ENCODE data around the gene PCDHGA5. TPM values are rescaled to one million over a fixed set of nuclear protein-coding genes. Genes with fewer than 3 reads are reported as not detected.
"Not testable (repeated sequence)": the region's sequence is repeated elsewhere in the genome, so short reads cannot be mapped to it uniquely, and the experiment has no call there.

PCDHGA5 gene
- total RNA-seq, 1 donor from 2014 or later = 8.6 TPM

GRCh38 chr5:141373673-141374317 lies 9.8 kb downstream of the PCDHGA5 start, which contains the start of gene PCDHGA6:
PCDHGA6 (plus strand) TSS chr5:141373891; CDS start chr5:141374084, 193 bp downstream.
- DNase-seq (ENCODE audit: extremely low spot score in 2 of 2) = no peak
- intact Hi-C loops (cut with DNase I) = no loop called here
- Histone ChIP-seq H3K9me3 (peaks cover 87% of the 10 kb centered on the region), H3K27ac (no peak within 1 kb of the TSS), H3K36me3 (peaks cover 0 to 15% of the 10 kb centered on the region in 2 donors), H3K4me1 (no peaks in the 10 kb centered on the region), H3K4me3 (peak within 1 kb of the TSS; percentile 1 to 26), H3K27me3 (no peaks in the 10 kb centered on the region)
- no peak for TF ChIP-seq POLR2A (IDR thresholded peaks at IDR 0.05)
- TF ChIP-seq, protein P1, sequence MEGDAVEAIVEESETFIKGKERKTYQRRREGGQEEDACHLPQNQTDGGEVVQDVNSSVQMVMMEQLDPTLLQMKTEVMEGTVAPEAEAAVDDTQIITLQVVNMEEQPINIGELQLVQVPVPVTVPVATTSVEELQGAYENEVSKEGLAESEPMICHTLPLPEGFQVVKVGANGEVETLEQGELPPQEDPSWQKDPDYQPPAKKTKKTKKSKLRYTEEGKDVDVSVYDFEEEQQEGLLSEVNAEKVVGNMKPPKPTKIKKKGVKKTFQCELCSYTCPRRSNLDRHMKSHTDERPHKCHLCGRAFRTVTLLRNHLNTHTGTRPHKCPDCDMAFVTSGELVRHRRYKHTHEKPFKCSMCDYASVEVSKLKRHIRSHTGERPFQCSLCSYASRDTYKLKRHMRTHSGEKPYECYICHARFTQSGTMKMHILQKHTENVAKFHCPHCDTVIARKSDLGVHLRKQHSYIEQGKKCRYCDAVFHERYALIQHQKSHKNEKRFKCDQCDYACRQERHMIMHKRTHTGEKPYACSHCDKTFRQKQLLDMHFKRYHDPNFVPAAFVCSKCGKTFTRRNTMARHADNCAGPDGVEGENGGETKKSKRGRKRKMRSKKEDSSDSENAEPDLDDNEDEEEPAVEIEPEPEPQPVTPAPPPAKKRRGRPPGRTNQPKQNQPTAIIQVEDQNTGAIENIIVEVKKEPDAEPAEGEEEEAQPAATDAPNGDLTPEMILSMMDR (IDR thresholded peaks at IDR 0.05) = peak in 1 of 3 experiments; percentile 8
- peak in 1 of 2 donors; percentile 15 for TF ChIP-seq POLR2AphosphoS5 (IDR thresholded peaks at IDR 0.05; ENCODE audit: insufficient read depth in 1 of 2, low read depth in 1 of 2)

GRCh38 chr5:141374627-141375026 lies 10.7 kb downstream of the PCDHGA5 start:
- intact Hi-C loops (cut with DNase I) = no loop called here
- Histone ChIP-seq H3K9me3 (peaks cover 89% of the 10 kb centered on the region), H3K27ac (no peak overlapping the region), H3K36me3 (peaks cover 0 to 15% of the 10 kb centered on the region in 2 donors), H3K4me1 (no peaks in the 10 kb centered on the region), H3K4me3 (peak overlapping the region in 1 of 2 donors; percentile 1), H3K27me3 (no peaks in the 10 kb centered on the region)
- TF ChIP-seq POLR2A (IDR thresholded peaks at IDR 0.05) (no peak), POLR2AphosphoS5 (IDR thresholded peaks at IDR 0.05; ENCODE audit: insufficient read depth in 1 of 2, low read depth in 1 of 2) (no peak)
- TF ChIP-seq, protein P1 (IDR thresholded peaks at IDR 0.05) = no peak
- DNase-seq (ENCODE audit: extremely low spot score in 2 of 2) = no peak

DNA sequence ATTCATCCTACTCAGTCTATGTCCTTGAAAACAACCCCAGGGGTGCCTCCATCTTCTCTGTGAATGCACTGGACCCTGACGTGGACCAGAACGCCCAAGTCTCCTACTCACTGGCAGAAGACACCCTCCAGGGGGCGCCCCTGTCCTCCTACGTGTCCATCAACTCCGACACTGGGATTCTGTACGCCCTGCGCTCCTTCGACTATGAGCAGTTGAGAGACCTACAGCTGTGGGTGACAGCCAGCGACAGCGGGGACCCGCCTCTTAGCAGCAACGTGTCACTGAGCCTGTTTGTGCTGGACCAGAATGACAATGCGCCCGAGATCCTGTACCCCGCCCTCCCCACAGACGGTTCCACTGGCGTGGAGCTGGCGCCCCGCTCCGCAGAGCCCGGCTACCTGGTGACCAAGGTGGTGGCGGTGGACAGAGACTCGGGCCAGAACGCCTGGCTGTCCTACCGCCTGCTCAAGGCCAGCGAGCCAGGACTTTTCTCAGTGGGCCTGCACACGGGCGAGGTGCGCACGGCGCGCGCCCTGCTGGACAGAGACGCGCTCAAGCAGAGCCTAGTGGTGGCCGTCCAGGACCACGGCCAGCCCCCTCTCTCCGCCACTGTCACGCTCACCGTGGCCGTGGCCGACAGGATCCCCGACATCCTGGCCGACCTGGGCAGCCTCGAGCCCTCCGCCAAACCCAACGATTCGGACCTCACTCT lies 11.6 kb downstream of the PCDHGA5 start:
- DNase-seq (ENCODE audit: extremely low spot score in 2 of 2); H3K27me3 ChIP-seq; H3K4me3 ChIP-seq; H3K27ac ChIP-seq; H3K4me1 ChIP-seq; intact Hi-C loops (cut with DNase I): not testable (repeated sequence)
- peaks cover 0 to 12% of the 10 kb centered on the region in 2 donors for H3K36me3 ChIP-seq
- H3K9me3 ChIP-seq = peaks cover 81% of the 10 kb centered on the region

DNA sequence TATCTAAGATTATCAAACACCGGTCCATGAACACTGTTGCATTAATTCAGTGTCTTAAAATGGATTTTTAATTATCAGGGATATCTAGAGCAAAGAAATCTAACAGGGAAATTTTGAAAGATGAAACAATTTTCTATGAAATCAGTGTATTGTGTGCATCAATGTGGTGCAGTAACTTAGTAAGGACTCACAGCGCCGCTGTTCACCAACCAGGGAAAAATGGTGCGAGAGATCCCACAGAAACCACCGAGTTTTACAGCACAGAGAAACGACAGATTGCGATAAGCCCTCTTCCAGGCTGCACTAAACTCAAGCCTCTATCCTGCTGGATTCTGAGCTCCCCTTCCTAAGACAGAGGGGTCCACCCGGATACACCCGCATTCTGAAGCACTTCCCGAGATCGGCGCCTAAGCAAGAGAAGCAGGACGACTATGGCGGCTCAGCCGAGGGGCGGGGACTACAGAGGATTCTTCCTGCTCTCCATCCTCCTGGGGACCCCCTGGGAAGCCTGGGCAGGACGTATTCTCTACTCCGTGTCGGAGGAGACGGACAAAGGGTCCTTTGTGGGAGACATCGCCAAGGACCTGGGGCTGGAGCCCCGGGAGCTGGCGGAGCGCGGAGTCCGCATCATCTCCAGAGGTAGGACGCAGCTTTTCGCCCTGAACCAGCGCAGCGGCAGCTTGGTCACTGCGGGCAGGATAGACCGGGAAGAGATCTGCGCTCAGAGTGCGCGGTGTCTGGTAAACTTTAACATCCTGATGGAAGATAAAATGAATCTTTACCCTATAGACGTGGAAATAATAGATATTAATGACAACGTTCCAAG lies 18.7 kb downstream of the PCDHGA5 start, which contains the start of gene PCDHGA7:
TSS of gene PCDHGA7 (plus strand) at position 274 of the 826 bp plus-strand sequence. CDS start at position 432, 158 bp downstream.
- H3K4me3 ChIP-seq = peak within 1 kb of the TSS in 1 of 2 donors; percentile 19
- DNase-seq (ENCODE audit: extremely low spot score in 2 of 2) = no peak

More for the DNA sequence above, 18.7 kb downstream of the PCDHGA5 start, which contains the start of gene PCDHGA7:
- Histone ChIP-seq H3K4me1 (no peaks in the 10 kb centered on the region), H3K27me3 (no peaks in the 10 kb centered on the region), H3K27ac (no peak within 1 kb of the TSS), H3K36me3 (peaks cover 0 to 6% of the 10 kb centered on the region in 2 donors), H3K9me3 (peaks cover 64% of the 10 kb centered on the region)
- intact Hi-C loops (cut with DNase I) = no loop called here
- no peak for TF ChIP-seq POLR2AphosphoS5 (IDR thresholded peaks at IDR 0.05; ENCODE audit: insufficient read depth in 1 of 2, low read depth in 1 of 2)
- TF ChIP-seq, protein P1 (IDR thresholded peaks at IDR 0.05) = no peak
- no peak for TF ChIP-seq POLR2A (IDR thresholded peaks at IDR 0.05)

All from vagina (tissue), 2 donors.